Measurements from ENCODE around the gene STAG2.

- TF ChIP-seq CTCF (conservative IDR thresholded peaks at IDR 0.05 in 1 of 2, IDR thresholded peaks at IDR 0.05 in 1 of 2; ENCODE audit: extremely low read depth in 1 of 2, insufficient read depth in 1 of 2, low read depth in 1 of 2, low read length in 2 of 2) (no peak), EZH2 (IDR thresholded peaks at IDR 0.05; ENCODE audit: borderline replicate concordance, low read length) (no peak)
Observed at GRCh38 chrX:123990602-123991001, 29.1 kb downstream of the STAG2 start.

Measured in mammary epithelial cell (primary cell).